MM.1S (cell line): ENCODE measurements around the gene DHRS12.

Source experiments
- DNase-seq: peaks from one replicate; pipeline ENCODE4 v3.0.0-alpha.2; 2015
- H2AFZ ChIP-seq: fragments of 300-600 bp; sonication (generic); 2 replicates; pipeline ENCODE4 v1.6.0; 2016; ENCODE audit warnings: antibody characterized with exemption, low read length
- H3F3A ChIP-seq: fragments of 300-600 bp; sonication (generic); 2 replicates; pipeline ENCODE4 v1.6.1; 2016; ENCODE audit warnings: mild to moderate bottlenecking, antibody characterized with exemption, low read length, moderate library complexity, mixed read lengths; ENCODE audit not compliant: insufficient read depth
- H3K27ac ChIP-seq: fragments of 300-600 bp; sonication (generic); 2 replicates; pipeline ENCODE4 v1.5.1; 2016; ENCODE audit warnings: mild to moderate bottlenecking, low read length
- H3K27me3 ChIP-seq: fragments of 300-600 bp; sonication (generic); replicated peaks from 2 replicates; pipeline ENCODE4 v1.6.0; 2016; ENCODE audit warnings: low read length; ENCODE audit not compliant: insufficient read depth
- H3K36me3 ChIP-seq: fragments of 300-600 bp; sonication (generic); replicated peaks from 2 replicates; pipeline ENCODE4 v1.6.1; 2016; ENCODE audit warnings: mild to moderate bottlenecking, low read length, mixed read lengths; ENCODE audit not compliant: insufficient read depth
- H3K4me1 ChIP-seq: fragments of 300-600 bp; sonication (generic); 2 replicates; pipeline ENCODE4 v1.6.1; 2016; ENCODE audit warnings: low read length, mixed read lengths
- H3K4me2 ChIP-seq: fragments of 300-600 bp; sonication (generic); 2 replicates; pipeline ENCODE4 v1.6.0; 2016; ENCODE audit warnings: low read depth, low read length
- H3K4me3 ChIP-seq: fragments of 300-600 bp; sonication (generic); 2 replicates; pipeline ENCODE4 v1.5.1; 2016; ENCODE audit warnings: low read length, mixed read lengths
- H3K79me2 ChIP-seq: fragments of 300-600 bp; sonication (generic); 2 replicates; pipeline ENCODE4 v1.6.1; 2016; ENCODE audit warnings: mixed run types, low read length, mixed read lengths
- H3K9ac ChIP-seq: fragments of 300-600 bp; sonication (generic); 2 replicates; pipeline ENCODE4 v1.6.1; 2016; ENCODE audit warnings: low read length, mixed read lengths
- H3K9me2 ChIP-seq: fragments of 300-600 bp; sonication (generic); replicated peaks from 2 replicates; pipeline ENCODE4 v1.6.1; 2016; ENCODE audit warnings: mild to moderate bottlenecking, low read length, mixed read lengths; ENCODE audit not compliant: insufficient read depth
- H3K9me3 ChIP-seq: fragments of 300-600 bp; sonication (generic); replicated peaks from 2 replicates; pipeline ENCODE4 v1.6.1; 2016; ENCODE audit warnings: mild to moderate bottlenecking, low read length, mixed read lengths; ENCODE audit not compliant: insufficient read depth
- H4K20me1 ChIP-seq: fragments of 300-600 bp; sonication (generic); 2 replicates; pipeline ENCODE4 v1.6.1; 2016; ENCODE audit warnings: mild to moderate bottlenecking, low read length, moderate library complexity, mixed read lengths; ENCODE audit not compliant: insufficient read depth
- CTCF ChIP-seq: fragments of 300-600 bp; sonication (generic); IDR thresholded peaks from 2 replicates; pipeline ENCODE4 v1.5.1; 2016; ENCODE audit warnings: antibody characterized with exemption, low read length, mixed read lengths
- EZH2 ChIP-seq: fragments of 300-600 bp; sonication (generic); optimal IDR thresholded peaks from 2 replicates; pipeline ENCODE3; 2017; ENCODE audit warnings: low read depth, mild to moderate bottlenecking, antibody characterized with exemption, low read length, mixed read lengths
- EZH2phosphoT487 ChIP-seq: fragments of 300-600 bp; sonication (generic); IDR thresholded peaks from 2 replicates; pipeline ENCODE4 v1.6.1; 2018; ENCODE audit warnings: antibody characterized with exemption, low read length

Gene DHRS12

DNA sequence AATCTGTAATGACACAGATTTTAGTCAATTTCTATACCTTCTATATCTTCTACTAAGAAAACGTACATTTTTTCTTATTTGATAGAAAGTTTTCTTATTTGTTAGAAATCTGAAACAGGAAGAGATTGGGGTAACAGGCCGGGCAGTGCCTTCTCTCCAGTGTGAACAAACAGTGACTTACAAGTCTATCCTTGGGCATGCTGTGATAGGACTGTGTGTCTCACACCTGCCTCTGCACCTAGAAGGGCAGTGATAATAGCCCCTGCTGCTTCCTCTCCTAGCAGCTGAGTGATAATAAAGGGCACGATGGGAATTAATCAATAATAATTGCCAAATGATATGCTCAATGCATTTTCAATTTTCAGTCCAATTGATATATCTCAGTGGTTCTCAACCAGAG, 39.6 kb upstream of the DHRS12 start:
- Histone ChIP-seq H3K4me3 (no peak overlapping the region), H3K36me3 (no peaks in the 10 kb centered on the region), H3K9me3 (no peaks in the 10 kb centered on the region), H3K27me3 (no peaks in the 10 kb centered on the region), H3K9ac (no peak overlapping the region), H3K9me2 (no peaks in the 10 kb centered on the region), H3K79me2 (no peaks in the 10 kb centered on the region), H2AFZ (no peak overlapping the region), H3K4me2 (no peak overlapping the region), H3K27ac (no peak overlapping the region), H3F3A (no peaks in the 10 kb centered on the region), H4K20me1 (no peaks in the 10 kb centered on the region), H3K4me1 (no peaks in the 10 kb centered on the region)
- no peak for TF ChIP-seq CTCF
- no peak for TF ChIP-seq EZH2
- TF ChIP-seq EZH2phosphoT487: no peak
- DNase-seq: no peak

DNA sequence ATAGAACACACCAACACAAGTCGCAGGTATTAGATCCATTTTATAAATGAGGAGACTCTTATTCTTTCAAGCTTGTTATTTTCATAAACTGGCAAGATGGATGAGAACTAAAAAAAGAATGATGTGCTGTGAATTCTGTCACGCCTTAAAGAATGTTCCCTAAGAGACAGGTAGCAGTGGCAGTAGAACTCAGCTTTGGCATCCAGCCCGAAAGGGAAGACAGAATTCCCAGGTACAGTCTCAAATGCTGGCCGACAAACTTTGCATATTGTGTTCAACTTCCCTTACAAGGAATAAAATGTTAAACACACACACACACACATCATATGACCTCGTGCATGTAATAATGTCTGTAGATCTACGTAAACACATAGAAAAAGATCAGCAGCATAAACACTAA, 37.8 kb upstream of the DHRS12 start:
- H3K4me1 ChIP-seq: no peaks in the 10 kb centered on the region
- H3K27ac ChIP-seq: no peak overlapping the region
- no peaks in the 10 kb centered on the region for H3K9me2 ChIP-seq
- DNase-seq: no peak
- H3K9ac ChIP-seq: no peak overlapping the region
- H3K27me3 ChIP-seq: no peaks in the 10 kb centered on the region
- no peaks in the 10 kb centered on the region for H3K36me3 ChIP-seq
- no peaks in the 10 kb centered on the region for H4K20me1 ChIP-seq
- no peak overlapping the region for H2AFZ ChIP-seq
- no peak overlapping the region for H3K4me2 ChIP-seq
- H3F3A ChIP-seq: no peaks in the 10 kb centered on the region
- no peaks in the 10 kb centered on the region for H3K9me3 ChIP-seq
- H3K79me2 ChIP-seq: no peaks in the 10 kb centered on the region
- H3K4me3 ChIP-seq: no peak overlapping the region
- no peak for TF ChIP-seq CTCF

GRCh38 chr13:51840917-51841316, 37.0 kb upstream of the DHRS12 start:
- Histone ChIP-seq H3K79me2 (no peaks in the 10 kb centered on the region), H3K27me3 (no peaks in the 10 kb centered on the region), H3K27ac (no peak overlapping the region), H3K9me3 (no peaks in the 10 kb centered on the region), H3K36me3 (no peaks in the 10 kb centered on the region), H3K4me1 (no peaks in the 10 kb centered on the region), H3K9me2 (no peaks in the 10 kb centered on the region), H3F3A (no peaks in the 10 kb centered on the region), H3K4me2 (no peak overlapping the region), H4K20me1 (no peaks in the 10 kb centered on the region), H2AFZ (no peak overlapping the region), H3K9ac (no peak overlapping the region), H3K4me3 (no peak overlapping the region)
- DNase-seq: no peak
- TF ChIP-seq CTCF (no peak), EZH2phosphoT487 (no peak)
